ENCODE results near the gene LPCAT1. TPM values are rescaled to one million over a fixed set of nuclear protein-coding genes. Genes with fewer than 3 reads are reported as not detected.
A peak's percentile ranks its signal among the peaks of the same experiment; 100 is the strongest.

LPCAT1 gene
- total and polyA plus RNA-seq, 10 of the 15 experiments (the other 5 are each of a cell fraction or from before 2014, with no cell fraction given): 2.3 to 109 (median 72.7) TPM

GRCh38 chr5:1414311-1415058 lies 109.3 kb downstream of the LPCAT1 start:
- Histone ChIP-seq H4K20me1 (ENCODE audit: control insufficient read depth, insufficient read depth) (no peaks in the 10 kb centered on the region), H3K4me3 (no peak overlapping the region), H3K4me2 (ENCODE audit: control insufficient read depth, insufficient read depth) (no peak overlapping the region), H3K79me2 (ENCODE audit: control insufficient read depth, insufficient read depth, low read length) (no peaks in the 10 kb centered on the region), H3K36me3 (ENCODE audit: control insufficient read depth in 2 of 2, insufficient read depth in 2 of 2, low read length in 1 of 2) (no peaks in the 10 kb centered on the region), H3K4me1 (ENCODE audit: control insufficient read depth, insufficient read depth, low read length) (no peaks in the 10 kb centered on the region), H2AFZ (ENCODE audit: control insufficient read depth, low read depth, low read length) (no peak overlapping the region), H3K9me3 (replicated peaks; ENCODE audit: control insufficient read depth, insufficient read depth, low read length) (no peaks in the 10 kb centered on the region), H3K27ac (ENCODE audit: control insufficient read depth, insufficient read depth) (no peak overlapping the region), H3K9ac (ENCODE audit: control insufficient read depth, insufficient read depth, low read length) (no peak overlapping the region), H3K27me3 (replicated peaks in 1 of 2; ENCODE audit: control insufficient read depth in 2 of 2, insufficient read depth in 2 of 2, low read length in 1 of 2) (peaks cover 0 to 2% of the 10 kb centered on the region in 2 experiments; a peak in 2 of 4 replicates)
- no peak for FAIRE-seq
- no peak for DNase-seq (ENCODE audit: low read depth, low spot score)
- CTCF ChIA-PET: no interaction called here
- in situ Hi-C loops (cut with MboI) (no loop called here), intact Hi-C loops (cut with micrococcal nuclease; ENCODE audit: unreplicated experiment) (no loop called here)
- POLR2A ChIA-PET: no interaction called here
- no peak for TF ChIP-seq ZNF24 (IDR thresholded peaks at IDR 0.05)
- TF ChIP-seq ZNF217 (IDR thresholded peaks at IDR 0.05): no peak
- TF ChIP-seq PAX5 (IDR thresholded peaks at IDR 0.05; ENCODE audit: borderline replicate concordance, low read depth, low read length): no peak
- TF ChIP-seq RAD21 (IDR thresholded peaks at IDR 0.05; ENCODE audit: insufficient read depth, low read depth, low read length): no peak
- no peak for TF ChIP-seq JUNB (IDR thresholded peaks at IDR 0.05)
- no peak for TF ChIP-seq ATF2 (IDR thresholded peaks at IDR 0.05; ENCODE audit: low read length)
- TF ChIP-seq EED (IDR thresholded peaks at IDR 0.05; ENCODE audit: low read depth): no peak
- TF ChIP-seq NFXL1 (IDR thresholded peaks at IDR 0.05; ENCODE audit: borderline replicate concordance): no peak
- TF ChIP-seq ZBTB11 (CRISPR knock-in tag; IDR thresholded peaks at IDR 0.05): no peak
- 27% methylated on average over 27 of the region's 27 CpGs for WGBS (ENCODE audit: insufficient coverage, insufficient replicate concordance, low lambda C conversion rate, missing lambda C conversion rate)
- SMC1A ChIA-PET (ENCODE audit: uncharacterized antibody, unreplicated experiment): no interaction called here
- RAD21 ChIA-PET (ENCODE audit: unreplicated experiment): no interaction called here
- no TSS peak for BruUV-seq (replicated peaks)
- peak; percentile 59 for ATAC-seq
